SHP77 (cell line): ENCODE results near the gene FIBIN.
"Not testable (repeated sequence)": the region's sequence is repeated elsewhere in the genome, so short reads cannot be mapped to it uniquely, and the experiment has no call there.

Experiments
- DNase-seq, 2 experiments: peaks; one replicate each; lab custom pipeline; 2025; lab: John Stamatoyannopoulos, UW

FIBIN gene

DNA sequence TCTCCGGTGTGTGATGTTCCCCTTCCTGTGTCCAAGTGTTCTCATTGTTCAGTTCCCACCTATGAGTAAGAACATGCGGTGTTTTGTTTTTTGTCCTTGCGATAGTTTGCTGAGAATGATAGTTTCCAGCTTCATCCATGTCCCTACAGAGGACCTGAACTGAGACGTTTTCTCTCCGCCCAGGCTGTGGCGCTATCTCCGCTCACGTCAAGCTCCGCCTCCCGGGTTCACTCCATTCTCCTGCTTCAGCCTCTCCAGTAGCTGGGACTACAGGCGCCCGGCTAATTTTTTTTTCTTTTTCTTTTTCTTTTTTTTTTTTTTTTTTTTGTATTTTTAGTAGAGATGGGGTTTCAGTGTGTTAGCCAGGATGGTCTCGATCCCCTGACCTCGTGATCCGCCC lies 16.7 kb upstream of the FIBIN start:
- DNase-seq: not testable (repeated sequence)

DNA sequence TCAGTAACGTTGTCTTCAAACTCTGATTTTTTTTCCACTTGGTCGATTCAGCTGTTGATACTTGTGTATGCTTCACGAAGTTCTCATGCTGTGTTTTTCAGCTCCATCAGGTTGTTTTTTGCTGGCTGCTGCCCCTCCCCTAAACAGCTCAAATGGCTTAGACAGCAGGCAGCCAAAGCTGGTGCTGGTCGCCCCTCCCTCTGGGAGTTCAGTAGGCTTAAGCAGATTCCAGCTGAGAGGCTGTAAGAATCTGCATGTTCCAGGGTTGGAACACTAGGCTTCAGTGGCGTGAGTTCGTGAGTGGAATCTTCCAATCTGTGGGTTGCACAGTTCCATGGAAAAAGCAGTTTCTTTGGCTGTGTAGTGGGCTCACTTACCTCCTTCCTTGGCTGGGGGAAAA lies 10.3 kb upstream of the FIBIN start:
- no peak for DNase-seq

DNA sequence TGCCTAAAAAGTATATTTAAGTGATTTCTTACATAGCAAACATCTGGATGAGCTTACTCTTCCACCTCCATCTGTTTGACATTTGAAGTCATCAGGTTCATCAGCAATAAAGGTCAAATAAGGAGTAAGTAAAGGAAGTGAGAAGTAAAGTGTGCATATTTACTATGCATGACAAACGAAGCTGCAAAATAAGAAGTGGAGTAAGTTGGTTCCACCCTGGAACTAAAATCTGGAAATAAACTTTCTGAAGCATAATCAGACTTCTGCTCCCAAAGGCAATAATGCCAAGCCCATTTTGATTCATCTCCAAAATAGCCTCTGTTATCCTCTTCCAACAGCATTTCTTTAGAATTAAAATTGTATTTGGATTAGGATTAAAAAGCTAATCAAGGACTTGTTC lies 8.4 kb upstream of the FIBIN start:
- DNase-seq: no peak

DNA sequence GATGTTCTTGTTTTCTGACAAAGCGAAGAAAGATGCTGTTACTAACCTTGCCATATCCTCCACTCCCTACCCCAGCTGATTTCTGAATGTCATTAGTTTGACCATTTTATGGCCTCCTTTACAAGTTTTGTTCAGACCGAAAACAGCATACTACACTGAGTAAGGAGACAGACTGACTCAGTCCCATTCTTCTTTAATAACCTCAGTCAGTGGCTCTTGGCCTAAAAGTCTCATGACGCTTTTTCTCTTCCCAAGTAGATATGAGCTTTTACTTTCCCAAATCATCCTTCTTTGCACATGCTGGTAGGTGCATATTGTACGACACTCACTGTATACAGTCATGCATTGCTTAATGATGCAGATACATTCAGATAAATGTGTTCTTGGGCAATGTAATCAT lies 8.0 kb upstream of the FIBIN start:
- no peak for DNase-seq

DNA sequence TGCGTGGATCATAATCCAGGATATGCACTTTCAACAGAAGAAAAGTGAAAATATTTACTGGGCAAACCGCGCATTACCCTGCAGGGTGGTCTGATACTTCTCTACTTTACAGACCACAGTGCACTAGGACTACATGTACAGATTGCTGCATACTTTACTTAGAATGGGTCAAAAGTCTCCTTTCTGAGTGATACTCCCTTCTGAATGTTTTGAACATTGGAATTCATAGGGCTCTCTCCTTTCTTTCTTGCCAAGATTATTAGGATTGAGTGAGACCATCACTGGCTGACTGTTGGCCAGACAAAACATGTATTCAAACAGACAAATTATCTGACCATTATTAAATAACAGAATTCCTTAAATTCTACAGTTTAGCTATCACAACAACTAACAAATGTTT lies 6.6 kb upstream of the FIBIN start:
- no peak for DNase-seq

DNA sequence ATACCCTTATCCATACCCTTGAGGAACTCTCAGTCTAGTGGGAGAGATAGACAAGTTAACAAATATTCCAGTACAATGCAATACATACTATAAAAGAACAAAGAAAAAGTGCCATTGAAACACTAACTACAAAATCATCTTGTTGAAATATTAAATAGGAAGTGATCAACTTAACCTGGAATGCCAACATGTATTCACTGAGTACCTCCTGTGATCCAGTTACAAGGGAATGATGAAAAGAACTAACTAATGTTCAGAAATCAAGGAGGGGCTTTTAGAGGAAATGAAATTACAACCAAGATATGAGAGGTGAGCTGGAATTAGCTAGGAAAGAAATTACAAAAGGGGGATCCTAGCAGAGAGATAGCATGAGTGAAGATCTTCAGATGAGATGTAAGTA lies 6.2 kb upstream of the FIBIN start:
- no peak for DNase-seq

DNA sequence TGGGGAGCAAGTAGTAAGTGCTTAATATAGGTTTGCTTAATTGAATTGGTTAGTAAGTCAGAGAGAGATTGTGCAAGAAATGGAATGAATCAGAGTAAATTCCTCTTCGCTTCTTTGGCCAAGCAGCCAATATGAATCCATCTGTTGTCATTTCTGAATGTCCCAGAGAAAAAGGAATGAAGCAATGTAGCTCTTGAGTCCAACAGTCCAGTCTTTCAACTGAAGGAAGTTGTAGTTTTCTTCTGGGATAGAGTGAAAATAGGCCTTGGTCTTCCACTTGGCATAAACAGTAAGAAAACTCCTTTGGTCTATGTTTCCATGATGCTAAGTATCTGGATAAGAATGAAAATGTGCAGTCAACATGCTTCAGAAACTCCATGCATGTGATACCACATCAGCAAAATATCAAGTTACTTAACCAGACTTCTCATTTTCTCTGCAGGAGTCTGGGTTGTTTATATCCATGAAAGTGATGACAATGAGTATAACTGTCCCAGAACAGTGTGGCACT lies 1.8 kb upstream of the FIBIN start:
- no peak for DNase-seq

DNA sequence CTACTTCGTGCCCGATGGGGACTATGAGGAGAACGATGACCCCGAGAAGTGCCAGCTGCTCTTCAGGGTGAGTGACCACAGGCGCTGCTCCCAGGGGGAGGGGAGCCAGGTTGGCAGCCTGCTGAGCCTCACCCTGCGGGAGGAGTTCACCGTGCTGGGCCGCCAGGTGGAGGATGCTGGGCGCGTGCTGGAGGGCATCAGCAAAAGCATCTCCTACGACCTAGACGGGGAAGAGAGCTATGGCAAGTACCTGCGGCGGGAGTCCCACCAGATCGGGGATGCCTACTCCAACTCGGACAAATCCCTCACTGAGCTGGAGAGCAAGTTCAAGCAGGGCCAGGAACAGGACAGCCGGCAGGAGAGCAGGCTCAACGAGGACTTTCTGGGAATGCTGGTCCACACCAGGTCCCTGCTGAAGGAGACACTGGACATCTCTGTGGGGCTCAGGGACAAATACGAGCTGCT lies 751 bp downstream of the FIBIN start:
- DNase-seq: no peak

DNA sequence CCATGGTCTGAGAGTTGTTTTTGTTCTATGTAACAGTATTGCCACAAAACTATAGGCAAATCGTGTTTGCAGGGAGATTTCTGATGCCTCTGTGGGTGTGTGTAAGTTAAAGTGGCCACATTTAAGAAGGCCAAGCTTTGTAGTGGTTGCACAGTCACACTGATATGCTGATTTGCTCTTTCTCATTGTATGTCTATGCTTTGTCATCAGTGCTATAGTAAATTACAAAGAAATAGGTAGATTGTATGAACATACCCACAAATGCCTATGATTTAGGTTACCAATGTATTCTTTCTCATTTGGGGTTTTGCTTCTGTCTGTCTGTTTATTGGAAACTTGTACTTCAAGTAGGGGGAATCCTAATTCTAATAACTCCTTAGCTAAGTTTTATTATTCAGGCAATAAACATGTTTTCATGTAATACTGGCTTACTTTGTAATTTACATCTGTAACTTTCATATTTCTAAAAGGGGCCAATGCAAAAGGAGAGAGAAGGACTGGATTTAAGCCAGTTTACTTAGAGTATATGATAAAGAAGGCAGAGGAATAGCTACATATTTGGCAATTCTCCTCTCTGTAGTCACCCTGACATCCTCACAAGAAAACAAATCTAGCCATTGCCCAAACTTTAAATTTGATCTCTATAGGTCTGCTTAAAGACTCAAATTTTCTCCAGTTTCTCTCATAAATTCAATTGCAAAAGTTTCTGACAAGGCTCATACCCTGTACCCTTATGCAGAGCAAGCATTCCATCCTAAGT lies 2.0 kb downstream of the FIBIN start:
- no peak for DNase-seq

DNA sequence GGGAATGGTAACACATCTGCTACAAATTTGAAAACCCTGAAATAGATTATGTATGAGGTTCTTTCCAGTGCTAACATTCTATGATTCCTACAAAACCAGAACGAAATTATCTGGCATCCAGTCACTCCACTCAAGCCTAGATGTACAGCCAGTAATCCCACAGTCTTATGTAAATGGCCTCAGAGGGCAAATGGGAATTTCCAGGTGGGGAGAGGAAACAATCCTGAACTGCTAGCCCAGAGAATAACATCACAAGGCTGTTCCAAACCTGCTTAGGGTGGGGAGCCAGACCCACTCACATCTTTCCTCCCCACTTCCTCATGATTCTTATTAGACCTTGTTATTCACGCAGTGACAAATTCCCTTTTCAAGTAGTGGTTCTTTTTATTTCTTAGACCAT lies 3.5 kb downstream of the FIBIN start:
- DNase-seq: no peak

DNA sequence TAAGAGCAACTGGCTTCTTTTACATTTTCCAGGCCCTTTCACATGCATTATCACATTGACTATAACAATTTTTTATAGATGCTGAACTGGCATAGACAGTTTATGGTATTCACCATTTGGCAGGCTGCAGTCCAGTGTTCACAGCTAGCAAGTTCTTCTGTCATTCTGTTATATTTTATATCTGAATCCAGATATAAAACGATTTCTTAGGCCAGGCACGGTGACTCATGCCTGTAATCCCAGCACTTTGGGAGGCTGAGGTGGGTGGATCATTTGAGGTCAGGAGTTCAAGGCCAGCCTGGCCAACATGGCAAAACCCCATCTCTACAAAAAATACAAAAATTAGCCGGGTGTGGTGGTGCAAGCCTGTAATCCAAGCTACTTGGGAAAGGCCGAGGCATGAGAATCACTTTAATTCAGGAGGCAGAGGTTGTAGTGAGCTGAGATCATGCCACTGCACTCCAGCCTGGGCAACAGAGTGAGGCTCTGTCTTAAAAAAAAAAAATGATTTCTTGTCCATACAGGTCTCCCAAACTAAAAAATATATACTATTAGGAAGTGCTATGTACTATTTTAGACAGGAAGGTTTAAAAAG lies 7.3 kb downstream of the FIBIN start:
- DNase-seq: not testable (repeated sequence)

DNA sequence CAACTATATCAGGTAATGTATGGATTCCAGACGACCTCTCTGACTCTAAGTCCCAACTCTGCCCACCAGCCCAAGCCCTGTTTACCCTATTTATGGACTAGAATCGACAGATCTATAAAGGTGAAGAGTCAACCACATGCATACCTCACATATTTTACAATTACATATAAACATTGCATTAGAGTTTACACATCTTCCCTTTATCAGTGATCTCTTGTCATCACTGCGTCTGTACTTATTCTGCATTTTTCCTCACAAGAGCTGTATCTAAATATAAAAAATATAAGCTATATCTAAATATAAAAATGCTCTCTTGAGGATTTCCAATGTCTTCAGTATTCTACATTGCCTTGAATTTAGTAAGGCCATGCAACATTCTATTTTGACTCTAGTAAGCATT lies 8.5 kb downstream of the FIBIN start:
- no peak for DNase-seq

DNA sequence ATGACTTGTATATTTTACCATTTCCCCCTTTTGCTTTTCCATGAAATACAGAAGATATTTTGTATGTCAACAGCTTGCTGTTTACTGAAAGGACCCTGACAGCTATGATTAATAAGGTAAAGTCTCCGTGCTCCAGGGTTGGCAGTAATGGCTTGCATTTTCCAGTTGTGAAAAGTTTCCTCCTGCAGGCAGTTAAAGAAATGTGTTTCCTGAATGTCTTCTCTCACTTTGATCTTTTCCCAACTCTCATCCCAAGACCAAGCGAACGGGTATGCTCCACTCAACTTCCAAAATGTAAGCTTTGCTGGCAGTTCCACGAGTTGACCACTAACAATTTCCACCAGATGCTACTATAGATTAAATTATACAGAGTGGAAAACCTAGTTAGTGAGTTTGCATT lies 8.9 kb downstream of the FIBIN start:
- no peak for DNase-seq

DNA sequence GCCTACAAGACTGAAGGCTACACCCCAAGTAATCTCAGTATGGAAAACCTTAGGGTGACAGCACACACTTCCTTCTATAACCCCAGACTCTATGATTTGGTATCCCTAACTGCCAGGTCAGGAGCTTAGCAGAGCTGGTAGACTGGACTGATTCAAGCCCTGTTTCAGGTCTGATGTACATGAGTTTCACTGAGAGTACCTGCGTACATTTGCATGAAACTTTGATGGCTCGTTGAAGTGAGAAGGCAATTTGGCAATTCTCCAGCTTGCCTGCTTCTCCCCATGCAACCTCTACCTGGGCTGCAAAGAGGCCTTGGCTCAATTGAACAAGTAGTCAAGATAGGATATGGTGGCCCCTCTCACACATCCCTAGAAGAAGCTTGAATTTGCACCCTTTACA lies 10.2 kb downstream of the FIBIN start:
- no peak for DNase-seq

DNA sequence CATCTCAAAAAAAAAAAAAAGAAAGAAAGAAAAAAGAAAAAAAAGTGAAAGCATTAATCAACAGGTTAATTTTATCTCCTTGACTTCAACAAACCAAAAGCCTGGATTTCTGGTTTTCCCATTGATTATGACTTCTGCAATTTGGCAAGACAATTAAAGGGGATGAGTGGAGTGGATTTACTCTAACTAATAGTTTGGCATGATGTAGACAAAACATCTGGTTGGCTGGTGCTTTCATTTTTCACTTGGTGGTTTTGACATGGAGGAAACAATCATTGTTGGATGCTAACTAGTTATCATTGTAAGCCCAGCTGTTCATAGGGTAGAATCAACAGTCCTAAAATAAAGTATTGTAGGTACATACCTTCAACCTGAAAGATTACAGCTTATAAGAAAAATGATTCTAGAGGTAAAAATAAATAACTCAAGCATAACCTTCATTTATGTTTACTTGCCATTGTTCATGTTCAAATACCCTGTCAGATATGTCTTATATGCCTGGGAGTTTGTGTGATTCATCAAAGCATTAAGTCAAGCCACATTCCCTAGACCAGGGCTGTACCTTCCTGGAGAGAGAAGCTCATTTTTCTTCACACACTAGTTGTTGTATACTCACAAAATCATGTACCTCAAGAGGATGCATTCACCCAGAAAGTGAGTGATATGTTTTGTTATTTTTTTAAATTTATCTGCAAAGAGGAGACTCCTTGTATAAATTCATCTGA lies 15.1 kb downstream of the FIBIN start:
- no peak for DNase-seq

DNA sequence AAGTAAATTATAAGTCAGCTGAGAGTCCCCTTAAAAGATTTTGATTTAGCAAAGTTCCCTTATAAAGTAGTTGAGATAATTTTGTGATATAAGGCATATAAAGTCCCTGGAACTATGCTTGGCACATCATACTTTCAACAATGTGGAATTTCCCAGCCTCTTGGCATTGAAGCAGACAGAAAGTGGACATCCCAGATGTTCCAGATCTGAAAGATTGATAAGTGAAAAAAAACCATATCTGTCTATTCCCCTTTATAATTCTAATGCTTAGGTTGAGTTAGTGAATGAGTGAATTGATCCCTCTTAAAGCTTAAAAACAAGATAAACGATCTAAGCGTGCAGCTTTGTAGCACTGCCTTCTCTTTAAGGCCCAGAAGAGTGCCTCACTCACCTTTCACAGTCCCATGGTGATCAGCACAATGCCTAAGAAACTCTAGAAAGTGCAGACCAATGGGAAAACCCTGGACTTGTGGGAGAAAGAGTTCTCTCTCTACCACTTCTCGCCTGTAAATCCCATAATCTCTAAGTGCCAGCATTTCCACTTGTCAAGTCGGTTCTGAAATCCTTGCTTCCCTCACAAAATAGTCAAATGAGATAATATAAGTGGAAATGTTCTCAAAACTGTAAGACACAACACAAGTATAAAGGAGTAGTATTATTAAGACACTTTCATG lies 17.8 kb downstream of the FIBIN start:
- DNase-seq: no peak

DNA sequence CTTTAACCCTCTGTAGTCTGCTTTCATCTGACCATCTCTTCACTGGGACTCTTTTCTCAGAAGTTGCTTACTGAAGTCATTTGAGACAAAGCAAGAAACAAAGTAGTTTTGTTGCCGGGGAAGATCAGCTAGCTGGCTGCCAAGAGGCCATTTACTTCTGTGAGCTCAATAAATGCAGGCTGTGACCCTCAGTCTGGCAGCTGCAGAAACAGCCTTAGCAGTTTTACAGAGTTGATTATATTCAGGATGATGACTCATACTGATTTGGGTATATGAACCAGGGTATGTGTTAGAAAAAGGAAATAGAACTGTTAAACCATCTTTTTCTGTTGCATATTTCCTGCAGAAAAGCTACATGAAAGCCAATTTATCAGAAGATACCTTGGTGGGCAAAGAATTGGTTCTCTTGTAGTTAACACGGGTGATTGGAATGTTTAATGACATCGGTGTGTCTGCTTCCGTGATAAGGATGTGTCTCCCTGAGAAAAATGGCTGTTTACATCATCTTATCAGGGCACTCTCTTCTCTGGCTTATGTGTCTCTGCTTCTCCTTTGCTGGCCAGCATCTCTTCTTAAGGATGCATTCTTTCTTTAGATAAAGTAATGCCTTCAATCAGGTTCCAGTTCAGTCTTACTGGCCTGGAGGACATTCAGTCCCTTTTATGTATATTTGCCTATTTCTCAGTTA lies 18.5 kb downstream of the FIBIN start:
- DNase-seq: peak in 1 of 2 experiments; percentile 9

DNA sequence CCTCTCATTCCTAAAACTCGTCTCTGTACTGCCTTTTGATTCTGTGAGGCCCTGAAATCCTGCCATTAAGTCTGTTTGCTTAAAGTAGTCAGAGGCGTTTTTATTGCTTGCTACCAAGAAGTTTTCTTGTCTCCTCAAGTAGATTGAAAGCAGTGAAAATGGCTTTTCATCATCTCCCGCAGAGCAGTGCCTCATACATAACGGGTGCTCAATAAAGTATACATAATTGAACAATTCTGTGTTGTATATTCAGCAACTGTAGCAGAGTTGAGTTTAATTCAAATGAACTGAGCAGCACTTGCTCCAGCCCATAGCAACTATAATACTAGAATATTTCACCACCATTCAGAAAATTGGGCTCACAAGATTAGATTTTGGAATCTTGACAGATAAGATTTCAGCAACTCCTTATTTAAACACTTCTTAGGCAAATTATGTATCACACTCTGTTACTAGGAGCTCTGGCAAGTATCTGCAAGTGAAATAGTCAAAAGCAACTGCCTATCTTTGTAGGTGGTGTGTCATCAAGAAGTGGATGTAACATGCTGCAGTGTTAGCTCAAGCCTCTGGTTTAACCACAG lies 20.0 kb downstream of the FIBIN start:
- DNase-seq: no peak

DNA sequence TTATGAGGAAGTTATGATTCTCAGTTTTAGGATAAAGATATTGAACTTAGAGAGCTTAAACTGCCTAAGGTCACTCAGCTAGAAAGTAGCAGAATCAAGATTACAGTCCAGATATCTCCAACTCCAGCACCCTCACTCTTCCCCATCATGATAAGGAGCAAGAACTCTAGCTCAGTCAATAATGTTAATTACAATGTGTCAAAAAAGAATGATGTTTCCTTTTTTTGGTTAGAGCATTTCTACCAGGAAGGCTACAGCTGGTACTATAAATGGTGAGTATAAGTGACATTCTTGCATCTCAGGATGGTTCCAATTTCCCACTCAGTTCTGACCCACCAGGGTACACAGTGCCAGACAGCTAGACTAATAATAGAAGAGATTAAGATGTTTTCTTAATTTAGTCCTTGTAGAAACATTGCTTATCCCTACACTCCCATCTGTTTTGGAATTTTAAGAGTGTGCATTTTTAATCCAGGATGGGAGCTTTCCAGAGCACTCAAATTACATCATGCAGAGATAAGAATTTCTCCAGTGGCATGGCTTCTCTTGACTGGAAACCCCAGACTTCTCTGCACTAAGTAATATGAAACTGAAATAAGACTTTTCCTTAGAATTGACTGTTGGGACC lies 25.1 kb downstream of the FIBIN start:
- no peak for DNase-seq

DNA sequence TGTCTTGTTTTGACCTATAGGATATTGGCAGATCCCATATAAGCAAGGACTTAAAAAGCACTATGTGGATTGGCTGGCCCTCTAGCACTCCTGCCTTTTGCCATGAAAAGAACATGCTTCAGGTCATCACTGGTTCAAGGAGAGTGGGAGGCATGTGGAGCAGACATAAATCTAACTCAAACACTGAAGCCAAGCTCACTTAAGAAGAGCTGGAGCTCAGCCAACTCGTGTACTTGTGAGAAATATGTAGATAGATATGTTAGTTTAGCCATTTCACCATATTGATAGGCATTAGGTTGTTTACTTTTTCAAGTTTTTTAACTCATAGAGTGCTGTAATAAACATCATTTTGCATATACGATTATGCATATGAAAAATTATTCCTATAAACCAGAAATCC lies 26.8 kb downstream of the FIBIN start:
- DNase-seq: no peak

DNA sequence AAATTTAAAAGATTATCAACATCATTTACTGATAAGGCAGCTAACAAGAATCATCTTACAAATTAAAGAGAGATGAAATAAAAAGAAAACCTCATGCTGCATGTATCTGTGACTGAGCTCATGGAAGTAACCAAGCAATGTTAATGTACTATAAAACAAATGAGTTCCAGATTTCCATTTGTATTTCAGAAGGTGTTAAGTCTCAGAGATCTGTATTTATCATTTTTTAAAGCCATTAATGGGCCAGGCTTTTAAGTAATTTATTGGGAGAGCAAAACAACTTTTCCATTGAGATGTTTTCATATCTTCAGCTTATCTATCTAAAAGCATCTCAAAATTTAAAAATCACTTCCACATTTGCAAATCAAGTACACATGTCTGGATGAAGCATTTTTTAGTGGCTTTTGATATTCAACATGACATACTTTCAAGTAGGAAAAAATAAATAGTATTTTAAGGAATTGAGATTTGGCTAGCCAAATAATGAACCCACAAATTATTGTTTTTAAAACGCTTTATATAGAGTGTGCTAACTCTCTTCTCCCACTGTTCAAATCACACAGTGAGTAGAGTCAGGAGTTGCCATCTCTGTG lies 28.8 kb downstream of the FIBIN start:
- no peak for DNase-seq
